HG03521 (cell line): Measurements from ENCODE around the gene FUBP3.

Experiments
- ATAC-seq: cut with Tn5 transposase; IDR thresholded peaks from one replicate; pipeline ENCODE4 v1.9.1; 2021; ENCODE audit warnings: mild to moderate bottlenecking, moderate library complexity; ENCODE audit not compliant: unreplicated experiment

Gene FUBP3

GRCh38 chr9:130578865-130579737 lies at the start of gene FUBP3:
Gene FUBP3 (plus strand): TSS chr9:130579577. CDS start chr9:130579681, 104 bp downstream.
- ATAC-seq, result peak; percentile 88

- no peak for ATAC-seq
These were observed 48.4 kb upstream of the FUBP3 start for GRCh38 chr9:130530938-130531337.

- ATAC-seq, result no peak
These were observed 47.7 kb upstream of the FUBP3 start for GRCh38 chr9:130531670-130532069.

GRCh38 chr9:130532426-130533080 lies 46.8 kb upstream of the FUBP3 start:
- ATAC-seq, result no peak

- no peak for ATAC-seq
These were observed 43.4 kb upstream of the FUBP3 start for GRCh38 chr9:130535818-130536521.

GRCh38 chr9:130536701-130537107 lies 42.7 kb upstream of the FUBP3 start:
- no peak for ATAC-seq

- no peak for ATAC-seq
These were observed 41.9 kb upstream of the FUBP3 start for GRCh38 chr9:130537346-130538050.

- no peak for ATAC-seq
These were observed 39.8 kb upstream of the FUBP3 start for GRCh38 chr9:130539420-130540223.

GRCh38 chr9:130541533-130541932 lies 37.8 kb upstream of the FUBP3 start:
- no peak for ATAC-seq

- ATAC-seq, result no peak
These were observed 37.3 kb upstream of the FUBP3 start for GRCh38 chr9:130542038-130542437.

- ATAC-seq, result no peak
These were observed 36.7 kb upstream of the FUBP3 start for GRCh38 chr9:130542457-130543228.

GRCh38 chr9:130543368-130543767 lies 36.0 kb upstream of the FUBP3 start:
- no peak for ATAC-seq

GRCh38 chr9:130543859-130544258 lies 35.5 kb upstream of the FUBP3 start:
- ATAC-seq, result no peak

GRCh38 chr9:130544364-130544763 lies 35.0 kb upstream of the FUBP3 start:
- ATAC-seq, result no peak

GRCh38 chr9:130548103-130548502 lies 31.3 kb upstream of the FUBP3 start:
- no peak for ATAC-seq

- no peak for ATAC-seq
These were observed 30.2 kb upstream of the FUBP3 start for GRCh38 chr9:130549093-130549735.

- no peak for ATAC-seq
These were observed 24.8 kb upstream of the FUBP3 start for GRCh38 chr9:130554606-130555005.

- no peak for ATAC-seq
These were observed 24.3 kb upstream of the FUBP3 start for GRCh38 chr9:130555061-130555460.

- no peak for ATAC-seq
These were observed 23.4 kb upstream of the FUBP3 start for GRCh38 chr9:130555968-130556367.
